GM12891 (cell line): ENCODE measurements around the gene TEDC1.
"Not testable (repeated sequence)": the region's sequence is repeated elsewhere in the genome, so short reads cannot be mapped to it uniquely, and the experiment has no call there.

Experiments
- DNase-seq: peaks from one replicate; pipeline ENCODE4 v3.0.0; 2011; ENCODE audit warnings: low spot score; ENCODE audit not compliant: insufficient read length
- FAIRE-seq: peaks from 2 replicates; lab custom pipeline; 2011; peaks lifted over from hg19 to GRCh38; lab: Jason Lieb, UNC
- PAX5 ChIP-seq: IDR thresholded peaks from 2 replicates; pipeline ENCODE4 v1.6.1; 2011; ENCODE audit warnings: low read length, moderate library complexity, mild to moderate bottlenecking; ENCODE audit not compliant: insufficient read depth, severe bottlenecking
- POLR2A ChIP-seq: IDR thresholded peaks from 2 replicates; pipeline ENCODE4 v1.6.1; 2011; ENCODE audit warnings: low read depth, low read length, control low read depth
- POLR2AphosphoS5 ChIP-seq: IDR thresholded peaks from 2 replicates; pipeline ENCODE4 v1.6.1; 2011; ENCODE audit warnings: low read depth, low read length, control low read depth
- POU2F2 ChIP-seq: IDR thresholded peaks from 2 replicates; pipeline ENCODE4 v1.6.1; 2011; ENCODE audit warnings: low read depth, mild to moderate bottlenecking, control low read depth, low read length, moderate library complexity
- SPI1 ChIP-seq: IDR thresholded peaks from 2 replicates; pipeline ENCODE4 v1.6.1; 2011; ENCODE audit warnings: low read depth, low read length, control low read depth
- TAF1 ChIP-seq: IDR thresholded peaks from 2 replicates; pipeline ENCODE4 v1.6.1; 2011; ENCODE audit warnings: low read depth, low read length, control low read depth

The TEDC1 gene

GRCh38 chr14:105536691-105537579 is 45.9 kb downstream of the TEDC1 start:
- DNase-seq: no peak
- TF ChIP-seq POLR2AphosphoS5 (no peak), POU2F2 (no peak), POLR2A (no peak), PAX5 (no peak), SPI1 (no peak), TAF1 (no peak)
- FAIRE-seq: no peak

- peak; percentile 38 for FAIRE-seq
- no peak for TF ChIP-seq TAF1
- TF ChIP-seq SPI1: no peak
- TF ChIP-seq POLR2A: no peak
- no peak for TF ChIP-seq POLR2AphosphoS5
- TF ChIP-seq POU2F2: no peak
- TF ChIP-seq PAX5: no peak
- peak; percentile 96 for DNase-seq
Measured at GRCh38 chr14:105537580-105538474, 46.8 kb downstream of the TEDC1 start.

- peak; percentile 72 for FAIRE-seq
- DNase-seq: no peak
- TF ChIP-seq POLR2A: no peak
Measured at GRCh38 chr14:105538481-105539049, 47.5 kb downstream of the TEDC1 start.

GRCh38 chr14:105540811-105541210 is 49.8 kb downstream of the TEDC1 start:
- TF ChIP-seq POU2F2 (no peak), TAF1 (no peak), POLR2AphosphoS5 (no peak), SPI1 (no peak), PAX5 (no peak), POLR2A (no peak)
- FAIRE-seq: no peak
- no peak for DNase-seq

- DNase-seq (no peak), FAIRE-seq (no peak)
- TF ChIP-seq POLR2AphosphoS5 (no peak), SPI1 (no peak), POU2F2 (no peak), PAX5 (no peak), TAF1 (no peak), POLR2A (no peak)
Measured at GRCh38 chr14:105541218-105541875, 50.3 kb downstream of the TEDC1 start.

- not testable (repeated sequence) for DNase-seq, FAIRE-seq
Measured at GRCh38 chr14:105545676-105546075, 54.6 kb downstream of the TEDC1 start.

- DNase-seq: not testable (repeated sequence)
Measured at GRCh38 chr14:105546410-105546809, 55.4 kb downstream of the TEDC1 start.

GRCh38 chr14:105547072-105547471 is 56.0 kb downstream of the TEDC1 start:
- not testable (repeated sequence) for FAIRE-seq, DNase-seq

More at GRCh38 chr14:105546410-105546809, 55.4 kb downstream of the TEDC1 start:
- FAIRE-seq: not testable (repeated sequence)

GRCh38 chr14:105547741-105548169 is 56.7 kb downstream of the TEDC1 start:
- TF ChIP-seq POLR2AphosphoS5: no peak
- no peak for TF ChIP-seq TAF1
- no peak for TF ChIP-seq POU2F2
- no peak for TF ChIP-seq PAX5
- no peak for TF ChIP-seq SPI1
- TF ChIP-seq POLR2A: no peak
- DNase-seq: no peak
- FAIRE-seq: no peak
